HEK293 (cell line): Measurements from ENCODE around the gene TBPL1.

Experiments
- GLI2 ChIP-seq: fragments of 450-650 bp; formaldehyde crosslinking; IDR thresholded peaks from 2 replicates; pipeline ENCODE4; 2017; ENCODE audit warnings: missing biosample characterization, missing genetic modification characterization, low read depth, borderline replicate concordance
- KLF9 ChIP-seq: fragments of 450-650 bp; formaldehyde crosslinking; IDR thresholded peaks from 2 replicates; pipeline ENCODE4 v1.5.1; 2016; ENCODE audit warnings: missing biosample characterization, missing genetic modification characterization, low read depth
- ZBTB1 ChIP-seq: fragments of 450-650 bp; formaldehyde crosslinking; IDR thresholded peaks from 2 replicates; pipeline ENCODE4 v1.5.1; 2016; ENCODE audit warnings: missing biosample characterization, missing genetic modification characterization
- ZNF239 ChIP-seq: fragments of 450-650 bp; formaldehyde crosslinking; IDR thresholded peaks from 2 replicates; pipeline ENCODE4 v1.5.1; 2016; ENCODE audit warnings: missing biosample characterization, missing genetic modification characterization
- ZNF510 ChIP-seq: fragments of 450-650 bp; formaldehyde crosslinking; IDR thresholded peaks from 2 replicates; pipeline ENCODE4 v1.5.1; 2018; ENCODE audit warnings: mild to moderate bottlenecking, missing genetic modification characterization, missing biosample characterization; ENCODE audit not compliant: insufficient replicate concordance
- ZNF530 ChIP-seq: fragments of 450-650 bp; formaldehyde crosslinking; IDR thresholded peaks from 2 replicates; pipeline ENCODE4 v1.5.1; 2016; ENCODE audit warnings: low read depth, missing biosample characterization, missing genetic modification characterization
- ZNF785 ChIP-seq: fragments of 450-650 bp; formaldehyde crosslinking; IDR thresholded peaks from 2 replicates; pipeline ENCODE4 v1.5.1; 2016; ENCODE audit warnings: missing biosample characterization, missing genetic modification characterization
- TF ChIP-seq, protein P1 (sequence below): fragments of 450-650 bp; formaldehyde crosslinking; IDR thresholded peaks from 2 replicates; pipeline ENCODE4 v1.5.1; 2016; ENCODE audit warnings: missing biosample characterization, missing genetic modification characterization

DNA sequence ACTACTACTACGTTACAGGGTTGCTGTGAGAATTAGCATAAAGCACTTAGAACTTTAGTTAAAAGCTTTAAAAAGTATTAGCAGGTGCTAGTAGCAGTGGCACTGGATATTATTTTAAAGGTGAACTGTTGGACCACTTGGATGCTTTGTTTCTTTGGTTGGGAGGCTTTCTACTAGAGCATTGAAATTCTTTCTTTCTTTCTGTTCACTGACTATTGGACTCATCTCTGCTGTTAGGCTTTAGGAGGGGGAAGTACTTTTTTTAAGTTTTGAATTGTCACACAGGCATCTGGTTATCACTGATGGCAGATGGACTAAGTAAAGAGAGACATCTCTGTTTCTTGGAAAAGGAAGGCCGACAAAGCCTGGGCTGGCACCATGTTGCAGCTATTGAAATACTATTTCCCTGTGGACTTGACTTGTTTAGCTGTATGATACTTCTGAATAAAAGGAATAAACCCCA is 4.8 kb downstream of the TBPL1 start:
- TF ChIP-seq ZNF530 (tag by site-specific recombination) (no peak), ZBTB1 (no peak), KLF9 (tag by site-specific recombination) (no peak), GLI2 (tag by site-specific recombination) (no peak), ZNF239 (tag by site-specific recombination) (no peak), ZNF785 (tag by site-specific recombination) (no peak), ZNF510 (no peak)
- TF ChIP-seq, protein P1, sequence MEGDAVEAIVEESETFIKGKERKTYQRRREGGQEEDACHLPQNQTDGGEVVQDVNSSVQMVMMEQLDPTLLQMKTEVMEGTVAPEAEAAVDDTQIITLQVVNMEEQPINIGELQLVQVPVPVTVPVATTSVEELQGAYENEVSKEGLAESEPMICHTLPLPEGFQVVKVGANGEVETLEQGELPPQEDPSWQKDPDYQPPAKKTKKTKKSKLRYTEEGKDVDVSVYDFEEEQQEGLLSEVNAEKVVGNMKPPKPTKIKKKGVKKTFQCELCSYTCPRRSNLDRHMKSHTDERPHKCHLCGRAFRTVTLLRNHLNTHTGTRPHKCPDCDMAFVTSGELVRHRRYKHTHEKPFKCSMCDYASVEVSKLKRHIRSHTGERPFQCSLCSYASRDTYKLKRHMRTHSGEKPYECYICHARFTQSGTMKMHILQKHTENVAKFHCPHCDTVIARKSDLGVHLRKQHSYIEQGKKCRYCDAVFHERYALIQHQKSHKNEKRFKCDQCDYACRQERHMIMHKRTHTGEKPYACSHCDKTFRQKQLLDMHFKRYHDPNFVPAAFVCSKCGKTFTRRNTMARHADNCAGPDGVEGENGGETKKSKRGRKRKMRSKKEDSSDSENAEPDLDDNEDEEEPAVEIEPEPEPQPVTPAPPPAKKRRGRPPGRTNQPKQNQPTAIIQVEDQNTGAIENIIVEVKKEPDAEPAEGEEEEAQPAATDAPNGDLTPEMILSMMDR (tag by site-specific recombination), result no peak
